HG02678 (cell line): ENCODE measurements around the gene PRSS1.

Experiments
- ATAC-seq: cut with Tn5 transposase; IDR thresholded peaks from one replicate; pipeline ENCODE4 v1.9.1; 2021; ENCODE audit warnings: mild to moderate bottlenecking, moderate library complexity; ENCODE audit not compliant: unreplicated experiment

Gene PRSS1

DNA sequence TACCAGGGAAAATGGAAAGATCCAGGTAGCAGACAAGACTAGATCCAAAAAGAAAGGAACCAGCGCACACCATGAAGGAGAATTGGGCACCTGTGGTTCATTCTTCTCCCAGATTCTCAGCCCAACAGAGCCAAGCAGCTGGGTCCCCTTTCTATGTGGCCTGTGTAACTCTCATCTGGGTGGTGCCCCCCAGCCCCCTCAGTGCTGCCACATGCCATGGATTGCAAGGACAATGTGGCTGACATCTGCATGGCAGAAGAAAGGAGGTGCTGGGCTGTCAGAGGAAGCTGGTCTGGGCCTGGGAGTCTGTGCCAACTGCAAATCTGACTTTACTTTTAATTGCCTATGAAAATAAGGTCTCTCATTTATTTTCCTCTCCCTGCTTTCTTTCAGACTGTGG is 42.9 kb downstream of the PRSS1 start:
- ATAC-seq = no peak

DNA sequence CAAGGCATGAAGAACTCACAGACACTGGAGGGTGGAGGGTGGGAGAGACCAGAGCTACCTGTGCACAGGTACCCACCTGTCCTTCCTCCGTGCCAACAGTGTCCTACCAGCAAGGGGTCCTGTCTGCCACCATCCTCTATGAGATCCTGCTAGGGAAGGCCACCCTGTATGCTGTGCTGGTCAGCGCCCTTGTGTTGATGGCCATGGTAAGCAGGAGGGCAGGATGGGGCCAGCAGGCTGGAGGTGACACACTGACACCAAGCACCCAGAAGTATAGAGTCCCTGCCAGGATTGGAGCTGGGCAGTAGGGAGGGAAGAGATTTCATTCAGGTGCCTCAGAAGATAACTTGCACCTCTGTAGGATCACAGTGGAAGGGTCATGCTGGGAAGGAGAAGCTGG is 43.3 kb downstream of the PRSS1 start:
- no peak for ATAC-seq

DNA sequence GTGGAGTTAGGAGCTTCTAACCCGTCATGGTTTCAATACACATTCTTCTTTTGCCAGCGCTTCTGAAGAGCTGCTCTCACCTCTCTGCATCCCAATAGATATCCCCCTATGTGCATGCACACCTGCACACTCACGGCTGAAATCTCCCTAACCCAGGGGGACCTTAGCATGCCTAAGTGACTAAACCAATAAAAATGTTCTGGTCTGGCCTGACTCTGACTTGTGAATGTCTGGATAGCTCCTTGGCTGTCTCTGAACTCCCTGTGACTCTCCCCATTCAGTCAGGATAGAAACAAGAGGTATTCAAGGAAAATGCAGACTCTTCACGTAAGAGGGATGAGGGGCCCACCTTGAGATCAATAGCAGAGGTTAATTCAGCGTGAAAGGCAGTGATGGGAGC is 43.9 kb downstream of the PRSS1 start:
- no peak for ATAC-seq

DNA sequence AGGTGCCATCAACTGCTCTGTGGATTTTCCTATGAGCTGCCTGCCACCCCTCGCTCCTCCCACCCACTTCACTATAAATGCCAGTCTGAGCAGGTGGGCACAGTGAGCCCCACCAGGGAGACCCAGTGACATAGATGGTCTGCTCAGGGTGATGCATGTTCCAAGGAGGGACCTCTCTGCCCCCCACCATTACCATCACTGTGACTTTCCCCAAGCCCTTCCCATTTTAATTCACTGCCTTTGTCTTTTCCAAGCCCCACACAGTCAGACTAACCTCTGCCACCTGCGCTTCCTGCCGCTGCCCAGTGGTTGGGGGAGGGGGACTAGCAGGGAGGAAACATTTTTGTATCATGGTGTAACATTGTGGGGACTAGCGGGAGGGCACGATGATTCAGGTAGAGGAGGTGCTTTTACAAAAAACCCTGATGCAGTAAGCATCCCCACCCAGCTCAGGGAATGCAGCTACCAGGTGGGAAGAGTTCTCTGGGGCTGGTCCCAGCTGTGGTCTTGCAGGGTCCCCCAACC is 46.1 kb downstream of the PRSS1 start:
- ATAC-seq = no peak

DNA sequence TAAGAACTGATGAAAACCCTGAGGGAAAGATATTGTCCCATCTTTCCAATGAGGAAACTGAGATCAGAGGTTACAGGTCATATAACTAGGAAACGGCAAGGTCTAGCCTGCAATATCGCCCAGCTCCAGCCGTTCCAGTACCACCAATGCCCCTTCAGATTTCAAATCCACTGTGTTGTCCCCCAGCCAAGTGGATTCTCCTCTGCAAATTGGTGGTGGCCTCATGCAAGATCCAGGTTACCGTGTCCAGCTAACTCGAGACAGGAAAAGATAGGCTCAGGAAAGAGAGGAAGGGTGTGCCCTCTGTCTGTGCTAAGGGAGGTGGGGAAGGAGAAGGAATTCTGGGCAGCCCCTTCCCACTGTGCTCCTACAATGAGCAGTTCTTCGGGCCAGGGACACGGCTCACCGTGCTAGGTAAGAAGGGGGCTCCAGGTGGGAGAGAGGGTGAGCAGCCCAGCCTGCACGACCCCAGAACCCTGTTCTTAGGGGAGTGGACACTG is 46.8 kb downstream of the PRSS1 start:
- ATAC-seq = no peak

DNA sequence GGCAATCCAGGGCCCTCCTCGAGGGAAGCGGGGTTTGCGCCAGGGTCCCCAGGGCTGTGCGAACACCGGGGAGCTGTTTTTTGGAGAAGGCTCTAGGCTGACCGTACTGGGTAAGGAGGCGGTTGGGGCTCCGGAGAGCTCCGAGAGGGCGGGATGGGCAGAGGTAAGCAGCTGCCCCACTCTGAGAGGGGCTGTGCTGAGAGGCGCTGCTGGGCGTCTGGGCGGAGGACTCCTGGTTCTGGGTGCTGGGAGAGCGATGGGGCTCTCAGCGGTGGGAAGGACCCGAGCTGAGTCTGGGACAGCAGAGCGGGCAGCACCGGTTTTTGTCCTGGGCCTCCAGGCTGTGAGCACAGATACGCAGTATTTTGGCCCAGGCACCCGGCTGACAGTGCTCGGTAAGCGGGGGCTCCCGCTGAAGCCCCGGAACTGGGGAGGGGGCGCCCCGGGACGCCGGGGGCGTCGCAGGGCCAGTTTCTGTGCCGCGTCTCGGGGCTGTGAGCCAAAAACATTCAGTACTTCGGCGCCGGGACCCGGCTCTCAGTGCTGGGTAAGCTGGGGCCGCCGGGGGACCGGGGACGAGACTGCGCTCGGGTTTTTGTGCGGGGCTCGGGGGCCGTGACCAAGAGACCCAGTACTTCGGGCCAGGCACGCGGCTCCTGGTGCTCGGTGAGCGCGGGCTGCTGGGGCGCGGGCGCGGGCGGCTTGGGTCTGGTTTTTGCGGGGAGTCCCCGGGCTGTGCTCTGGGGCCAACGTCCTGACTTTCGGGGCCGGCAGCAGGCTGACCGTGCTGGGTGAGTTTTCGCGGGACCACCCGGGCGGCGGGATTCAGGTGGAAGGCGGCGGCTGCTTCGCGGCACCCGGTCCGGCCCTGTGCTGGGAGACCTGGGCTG is 47.5 kb downstream of the PRSS1 start:
- ATAC-seq = peak; percentile 38

DNA sequence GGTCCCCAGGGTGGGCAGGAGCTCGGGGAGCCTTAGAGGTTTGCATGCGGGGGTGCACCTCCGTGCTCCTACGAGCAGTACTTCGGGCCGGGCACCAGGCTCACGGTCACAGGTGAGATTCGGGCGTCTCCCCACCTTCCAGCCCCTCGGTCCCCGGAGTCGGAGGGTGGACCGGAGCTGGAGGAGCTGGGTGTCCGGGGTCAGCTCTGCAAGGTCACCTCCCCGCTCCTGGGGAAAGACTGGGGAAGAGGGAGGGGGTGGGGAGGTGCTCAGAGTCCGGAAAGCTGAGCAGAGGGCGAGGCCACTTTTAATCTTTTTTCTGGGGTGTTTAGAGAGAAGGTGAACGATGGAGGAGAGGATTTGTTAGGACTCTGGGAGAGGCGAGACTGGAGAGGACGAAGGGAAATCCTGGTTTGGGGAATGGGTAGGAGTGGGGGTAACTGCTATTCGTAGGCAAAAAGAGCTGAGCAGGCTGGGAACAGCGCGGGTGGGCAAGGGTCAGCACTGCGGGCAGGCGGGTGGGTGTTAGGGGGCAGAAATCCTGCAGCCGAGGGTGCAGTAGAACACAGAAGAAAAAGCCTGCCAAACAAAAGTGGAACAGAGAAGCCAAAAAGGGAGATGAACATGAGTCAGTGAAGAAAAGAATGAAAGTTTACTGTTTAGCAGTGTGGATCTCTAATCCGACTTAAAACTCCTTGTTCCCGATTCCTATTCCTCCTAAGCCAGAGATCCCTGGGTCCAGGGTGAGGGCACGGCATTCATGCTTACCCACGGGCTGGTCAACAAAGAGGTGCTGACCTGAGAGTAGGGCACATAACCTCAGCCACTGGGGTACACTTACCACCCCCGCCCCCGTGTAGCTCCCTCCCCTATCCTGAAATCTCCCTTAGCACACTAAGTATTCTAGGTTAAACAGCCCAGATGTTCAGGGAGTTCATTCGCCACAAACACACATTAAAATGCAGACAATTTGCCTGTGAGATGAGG is 48.4 kb downstream of the PRSS1 start:
- ATAC-seq = peak; percentile 41

DNA sequence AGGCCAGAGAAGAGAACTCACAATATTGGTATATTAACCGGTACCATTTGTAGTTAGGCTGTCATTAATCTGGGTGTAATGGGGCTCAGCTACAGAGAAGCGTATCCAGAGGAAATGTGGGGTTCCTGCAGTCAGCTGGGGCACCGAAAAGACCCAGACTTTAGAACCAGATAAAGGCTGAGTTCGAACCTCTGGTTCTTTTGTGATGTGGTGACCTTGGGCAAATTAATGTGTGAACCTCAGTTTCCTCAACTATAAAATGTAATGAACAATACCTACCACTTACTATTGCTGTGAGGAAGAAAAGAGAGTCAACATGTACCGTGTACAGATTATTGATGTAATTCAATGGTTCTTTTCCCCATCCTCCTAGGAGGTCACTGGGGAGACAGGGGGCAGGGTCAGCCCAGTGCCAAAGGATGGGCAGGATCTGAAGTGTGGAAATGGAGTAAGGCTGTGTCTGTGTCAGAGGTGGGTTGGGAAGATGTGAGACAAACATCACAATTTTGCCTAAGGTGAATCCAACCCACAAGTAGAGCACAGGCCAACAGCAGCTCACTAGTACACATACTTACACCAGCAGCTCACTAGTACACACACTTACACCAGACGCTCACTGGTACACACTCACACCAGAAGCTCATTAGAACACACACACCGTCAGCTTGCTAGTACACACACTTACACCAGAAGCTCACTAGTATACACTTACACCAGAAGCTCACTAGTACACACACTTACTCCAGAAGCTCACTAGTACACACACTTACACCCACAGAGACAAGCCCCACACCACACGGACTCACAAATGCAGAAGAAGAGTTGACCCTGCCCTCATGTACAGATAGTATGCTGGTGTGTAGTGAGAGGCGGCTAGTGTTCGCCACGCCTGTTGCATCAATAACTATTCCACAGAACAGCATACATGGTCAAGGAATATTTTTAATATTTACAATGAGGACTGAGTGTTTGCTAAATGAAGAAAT is 49.5 kb downstream of the PRSS1 start:
- no peak for ATAC-seq

DNA sequence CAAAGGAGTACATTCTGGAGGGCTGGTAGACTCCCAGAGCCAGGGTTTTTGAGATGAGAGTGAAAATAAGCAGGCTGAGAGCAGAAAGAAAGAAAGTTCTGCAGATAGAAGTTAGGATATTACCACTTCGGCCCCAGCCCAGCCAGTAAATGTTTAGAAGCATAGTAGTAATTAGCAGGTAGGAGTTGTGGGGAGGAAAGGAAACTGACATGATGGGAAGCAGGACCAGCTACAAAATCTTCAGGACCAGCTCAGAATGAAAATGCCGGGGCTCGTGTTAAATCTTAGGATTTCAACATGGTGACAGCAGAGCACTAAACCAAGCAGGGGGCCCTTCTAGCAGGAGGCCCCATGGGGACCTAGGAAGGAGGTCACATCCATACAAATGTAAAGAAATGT is 50.2 kb downstream of the PRSS1 start:
- ATAC-seq = no peak

DNA sequence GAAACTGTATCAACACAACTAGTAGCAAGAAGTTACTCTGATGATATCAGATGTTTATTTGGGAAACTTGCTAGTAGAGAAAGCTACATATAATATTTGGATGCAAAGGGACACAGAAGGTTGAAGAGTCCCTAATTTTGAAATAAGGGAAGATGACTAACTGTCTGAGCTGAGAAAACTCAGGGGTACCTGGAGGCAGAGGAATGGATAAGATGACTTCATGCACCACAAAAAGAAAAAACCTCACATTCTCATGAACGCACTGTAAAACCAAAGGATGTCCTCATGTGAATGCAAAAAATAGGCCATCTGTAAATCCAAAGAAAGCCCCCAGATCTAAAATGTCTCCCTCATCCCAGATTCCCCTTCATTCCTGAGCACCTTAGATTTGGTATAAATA is 50.8 kb downstream of the PRSS1 start:
- no peak for ATAC-seq

DNA sequence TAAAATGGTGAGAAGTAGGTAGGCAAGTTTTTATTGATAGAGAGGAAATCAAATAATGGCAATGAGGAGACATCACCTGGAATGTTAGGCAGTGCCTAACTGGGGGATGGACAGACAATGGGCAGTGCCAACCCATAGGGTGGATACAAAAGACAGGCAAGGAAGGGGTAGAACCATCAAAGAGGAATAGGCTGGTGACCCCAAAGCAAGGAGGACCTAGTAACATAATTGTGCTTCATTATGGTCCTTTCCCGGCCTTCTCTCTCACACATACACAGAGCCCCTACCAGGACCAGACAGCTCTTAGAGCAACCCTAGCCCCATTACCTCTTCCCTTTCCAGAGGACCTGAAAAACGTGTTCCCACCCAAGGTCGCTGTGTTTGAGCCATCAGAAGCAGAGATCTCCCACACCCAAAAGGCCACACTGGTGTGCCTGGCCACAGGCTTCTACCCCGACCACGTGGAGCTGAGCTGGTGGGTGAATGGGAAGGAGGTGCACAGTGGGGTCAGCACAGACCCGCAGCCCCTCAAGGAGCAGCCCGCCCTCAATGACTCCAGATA is 51.5 kb downstream of the PRSS1 start:
- ATAC-seq = no peak

DNA sequence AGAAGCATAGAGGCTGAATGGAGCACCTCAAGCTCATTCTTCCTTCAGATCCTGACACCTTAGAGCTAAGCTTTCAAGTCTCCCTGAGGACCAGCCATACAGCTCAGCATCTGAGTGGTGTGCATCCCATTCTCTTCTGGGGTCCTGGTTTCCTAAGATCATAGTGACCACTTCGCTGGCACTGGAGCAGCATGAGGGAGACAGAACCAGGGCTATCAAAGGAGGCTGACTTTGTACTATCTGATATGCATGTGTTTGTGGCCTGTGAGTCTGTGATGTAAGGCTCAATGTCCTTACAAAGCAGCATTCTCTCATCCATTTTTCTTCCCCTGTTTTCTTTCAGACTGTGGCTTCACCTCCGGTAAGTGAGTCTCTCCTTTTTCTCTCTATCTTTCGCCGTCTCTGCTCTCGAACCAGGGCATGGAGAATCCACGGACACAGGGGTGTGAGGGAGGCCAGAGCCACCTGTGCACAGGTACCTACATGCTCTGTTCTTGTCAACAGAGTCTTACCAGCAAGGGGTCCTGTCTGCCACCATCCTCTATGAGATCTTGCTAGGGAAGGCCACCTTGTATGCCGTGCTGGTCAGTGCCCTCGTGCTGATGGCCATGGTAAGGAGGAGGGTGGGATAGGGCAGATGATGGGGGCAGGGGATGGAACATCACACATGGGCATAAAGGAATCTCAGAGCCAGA is 52.5 kb downstream of the PRSS1 start:
- no peak for ATAC-seq

DNA sequence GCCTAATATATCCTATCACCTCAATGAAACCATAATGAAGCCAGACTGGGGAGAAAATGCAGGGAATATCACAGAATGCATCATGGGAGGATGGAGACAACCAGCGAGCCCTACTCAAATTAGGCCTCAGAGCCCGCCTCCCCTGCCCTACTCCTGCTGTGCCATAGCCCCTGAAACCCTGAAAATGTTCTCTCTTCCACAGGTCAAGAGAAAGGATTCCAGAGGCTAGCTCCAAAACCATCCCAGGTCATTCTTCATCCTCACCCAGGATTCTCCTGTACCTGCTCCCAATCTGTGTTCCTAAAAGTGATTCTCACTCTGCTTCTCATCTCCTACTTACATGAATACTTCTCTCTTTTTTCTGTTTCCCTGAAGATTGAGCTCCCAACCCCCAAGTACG is 53.0 kb downstream of the PRSS1 start:
- no peak for ATAC-seq
